ENCODE measurements around the gene GNRHR.

Gene GNRHR

GRCh38 chr4:67754288-67754687, at the start of gene GNRHR:
TSS of gene GNRHR (minus strand) at chr4:67754388. CDS start at chr4:67754335, 53 bp downstream.
- Histone ChIP-seq H3K27ac (no peak within 1 kb of the TSS), H3K27me3 (replicated peaks) (no peaks in the 10 kb centered on the region), H3K4me3 (ENCODE audit: low read depth, low read length) (no peak within 1 kb of the TSS), H3K36me3 (replicated peaks) (no peaks in the 10 kb centered on the region)
- no peak for DNase-seq
- in situ Hi-C loops (cut with HindIII; ENCODE audit: low pct_ligation_motif_present, low sequenced_read_pairs): no loop called here
- TF ChIP-seq CTCF (IDR thresholded peaks at IDR 0.05; ENCODE audit: low read depth, low read length, missing control alignments): no peak

GRCh38 chr4:67796810-67797209, 42.6 kb upstream of the GNRHR start:
- no peak overlapping the region for H3K4me3 ChIP-seq (ENCODE audit: low read depth, low read length)
- H3K27me3 ChIP-seq (replicated peaks): no peaks in the 10 kb centered on the region
- no peak for DNase-seq
- no peak overlapping the region for H3K27ac ChIP-seq
- H3K36me3 ChIP-seq (replicated peaks): no peaks in the 10 kb centered on the region
- no peak for TF ChIP-seq CTCF (IDR thresholded peaks at IDR 0.05; ENCODE audit: low read depth, low read length, missing control alignments)
- in situ Hi-C loops (cut with HindIII; ENCODE audit: low pct_ligation_motif_present, low sequenced_read_pairs): no loop called here

- no peak for TF ChIP-seq CTCF (IDR thresholded peaks at IDR 0.05; ENCODE audit: low read depth, low read length, missing control alignments)
- no peak for DNase-seq
- Histone ChIP-seq H3K27ac (no peak overlapping the region), H3K27me3 (replicated peaks) (no peaks in the 10 kb centered on the region), H3K4me3 (ENCODE audit: low read depth, low read length) (no peak overlapping the region), H3K36me3 (replicated peaks) (no peaks in the 10 kb centered on the region)
- in situ Hi-C loops (cut with HindIII; ENCODE audit: low pct_ligation_motif_present, low sequenced_read_pairs): no loop called here
Observed at GRCh38 chr4:67790721-67791120, 36.5 kb upstream of the GNRHR start.

GRCh38 chr4:67787311-67787710, 33.1 kb upstream of the GNRHR start:
- no peak for TF ChIP-seq CTCF (IDR thresholded peaks at IDR 0.05; ENCODE audit: low read depth, low read length, missing control alignments)
- Histone ChIP-seq H3K27me3 (replicated peaks) (no peaks in the 10 kb centered on the region), H3K36me3 (replicated peaks) (no peaks in the 10 kb centered on the region), H3K4me3 (ENCODE audit: low read depth, low read length) (no peak overlapping the region), H3K27ac (no peak overlapping the region)
- in situ Hi-C loops (cut with HindIII; ENCODE audit: low pct_ligation_motif_present, low sequenced_read_pairs): no loop called here
- no peak for DNase-seq

GRCh38 chr4:67785528-67785927, 31.3 kb upstream of the GNRHR start:
- in situ Hi-C loops (cut with HindIII; ENCODE audit: low pct_ligation_motif_present, low sequenced_read_pairs): no loop called here
- no peak for DNase-seq
- Histone ChIP-seq H3K4me3 (ENCODE audit: low read depth, low read length) (no peak overlapping the region), H3K36me3 (replicated peaks) (no peaks in the 10 kb centered on the region), H3K27ac (no peak overlapping the region), H3K27me3 (replicated peaks) (no peaks in the 10 kb centered on the region)
- no peak for TF ChIP-seq CTCF (IDR thresholded peaks at IDR 0.05; ENCODE audit: low read depth, low read length, missing control alignments)

GRCh38 chr4:67779631-67780030, 25.4 kb upstream of the GNRHR start:
- DNase-seq: no peak
- Histone ChIP-seq H3K36me3 (replicated peaks) (no peaks in the 10 kb centered on the region), H3K27ac (no peak overlapping the region), H3K27me3 (replicated peaks) (no peaks in the 10 kb centered on the region), H3K4me3 (ENCODE audit: low read depth, low read length) (no peak overlapping the region)
- in situ Hi-C loops (cut with HindIII; ENCODE audit: low pct_ligation_motif_present, low sequenced_read_pairs): no loop called here
- TF ChIP-seq CTCF (IDR thresholded peaks at IDR 0.05; ENCODE audit: low read depth, low read length, missing control alignments): no peak
